AG04449 (cell line): Measurements from ENCODE around the gene TTC34.
"Not testable (repeated sequence)": the region's sequence is repeated elsewhere in the genome, so short reads cannot be mapped to it uniquely, and the experiment has no call there.

ENCODE experiments used
- CTCF ChIA-PET: fragments of 350-600 bp; formaldehyde crosslinking; extraction: SDS; loops from one replicate; lab custom pipeline; 2021; ENCODE audit warnings: antibody characterized with exemption; lab: Yijun Ruan, JAX
- POLR2A ChIA-PET: fragments of 400-600, 350-600 bp; formaldehyde crosslinking; extraction: SDS; loops from one replicate; lab custom pipeline; 2020; ENCODE audit warnings: antibody characterized with exemption, inconsistent platforms; lab: Yijun Ruan, JAX
- DNase-seq: peaks from one replicate; pipeline ENCODE4 v3.0.0-alpha.2; 2010; ENCODE audit warnings: low read depth, low spot score
- H3K4me3 ChIP-seq: 2 replicates; pipeline ENCODE4 v1.5.1; 2011; ENCODE audit warnings: low read depth, mild to moderate bottlenecking, control low read depth, low read length
- TF ChIP-seq, protein P1 (sequence below): IDR thresholded peaks from one replicate; pipeline ENCODE4 v1.5.1; 2011; ENCODE audit warnings: mild to moderate bottlenecking, moderate library complexity, low read length, control low read depth, inconsistent platforms; ENCODE audit not compliant: insufficient read depth; ENCODE audit errors: missing control alignments

TTC34 gene

DNA sequence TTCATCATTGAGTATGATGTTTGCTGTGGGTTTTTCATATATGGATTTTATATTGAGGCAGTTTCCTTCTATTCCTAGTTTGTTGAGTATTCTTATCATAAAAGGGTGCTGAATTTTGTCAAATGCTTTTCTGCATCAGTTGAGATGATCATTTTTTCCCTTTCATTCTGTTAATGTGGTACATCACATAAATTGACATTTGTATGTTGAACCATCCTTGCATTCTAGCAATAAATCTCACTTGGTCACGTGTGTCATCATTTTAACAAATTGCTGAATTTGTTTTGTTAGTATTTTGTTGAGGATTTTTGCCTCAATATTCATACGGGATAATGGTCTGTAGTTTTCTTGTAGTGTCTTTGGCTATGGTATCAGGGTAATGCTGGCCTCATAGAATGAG lies 19.9 kb downstream of the TTC34 start:
- H3K4me3 ChIP-seq, result no peak overlapping the region
- CTCF ChIA-PET, result no interaction called here
- no peak for DNase-seq
- TF ChIP-seq, protein P1, sequence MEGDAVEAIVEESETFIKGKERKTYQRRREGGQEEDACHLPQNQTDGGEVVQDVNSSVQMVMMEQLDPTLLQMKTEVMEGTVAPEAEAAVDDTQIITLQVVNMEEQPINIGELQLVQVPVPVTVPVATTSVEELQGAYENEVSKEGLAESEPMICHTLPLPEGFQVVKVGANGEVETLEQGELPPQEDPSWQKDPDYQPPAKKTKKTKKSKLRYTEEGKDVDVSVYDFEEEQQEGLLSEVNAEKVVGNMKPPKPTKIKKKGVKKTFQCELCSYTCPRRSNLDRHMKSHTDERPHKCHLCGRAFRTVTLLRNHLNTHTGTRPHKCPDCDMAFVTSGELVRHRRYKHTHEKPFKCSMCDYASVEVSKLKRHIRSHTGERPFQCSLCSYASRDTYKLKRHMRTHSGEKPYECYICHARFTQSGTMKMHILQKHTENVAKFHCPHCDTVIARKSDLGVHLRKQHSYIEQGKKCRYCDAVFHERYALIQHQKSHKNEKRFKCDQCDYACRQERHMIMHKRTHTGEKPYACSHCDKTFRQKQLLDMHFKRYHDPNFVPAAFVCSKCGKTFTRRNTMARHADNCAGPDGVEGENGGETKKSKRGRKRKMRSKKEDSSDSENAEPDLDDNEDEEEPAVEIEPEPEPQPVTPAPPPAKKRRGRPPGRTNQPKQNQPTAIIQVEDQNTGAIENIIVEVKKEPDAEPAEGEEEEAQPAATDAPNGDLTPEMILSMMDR, result no peak
- POLR2A ChIA-PET, result no interaction called here

DNA sequence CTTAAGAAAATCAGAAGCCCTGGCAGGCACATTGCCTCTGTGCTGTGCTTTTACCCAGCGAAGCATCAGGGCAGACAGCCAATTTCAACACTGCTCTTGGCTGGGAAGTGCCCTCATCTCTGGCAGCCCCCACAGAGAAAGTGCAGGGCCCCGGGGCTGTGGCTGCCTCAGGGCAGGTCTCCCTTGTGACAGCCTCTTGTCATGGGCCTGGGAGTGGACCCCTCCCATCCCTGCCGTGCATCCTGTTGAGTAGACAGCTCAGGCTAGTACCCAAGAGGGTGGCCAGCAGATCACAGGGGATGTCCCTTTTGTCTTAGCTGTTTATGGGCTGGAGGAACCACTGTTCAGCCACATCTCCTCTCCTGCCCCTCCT lies 23.3 kb downstream of the TTC34 start:
- TF ChIP-seq, protein P1, result no peak
- H3K4me3 ChIP-seq, result no peak overlapping the region
- CTCF ChIA-PET, result no interaction called here
- no peak for DNase-seq
- POLR2A ChIA-PET, result no interaction called here

DNA sequence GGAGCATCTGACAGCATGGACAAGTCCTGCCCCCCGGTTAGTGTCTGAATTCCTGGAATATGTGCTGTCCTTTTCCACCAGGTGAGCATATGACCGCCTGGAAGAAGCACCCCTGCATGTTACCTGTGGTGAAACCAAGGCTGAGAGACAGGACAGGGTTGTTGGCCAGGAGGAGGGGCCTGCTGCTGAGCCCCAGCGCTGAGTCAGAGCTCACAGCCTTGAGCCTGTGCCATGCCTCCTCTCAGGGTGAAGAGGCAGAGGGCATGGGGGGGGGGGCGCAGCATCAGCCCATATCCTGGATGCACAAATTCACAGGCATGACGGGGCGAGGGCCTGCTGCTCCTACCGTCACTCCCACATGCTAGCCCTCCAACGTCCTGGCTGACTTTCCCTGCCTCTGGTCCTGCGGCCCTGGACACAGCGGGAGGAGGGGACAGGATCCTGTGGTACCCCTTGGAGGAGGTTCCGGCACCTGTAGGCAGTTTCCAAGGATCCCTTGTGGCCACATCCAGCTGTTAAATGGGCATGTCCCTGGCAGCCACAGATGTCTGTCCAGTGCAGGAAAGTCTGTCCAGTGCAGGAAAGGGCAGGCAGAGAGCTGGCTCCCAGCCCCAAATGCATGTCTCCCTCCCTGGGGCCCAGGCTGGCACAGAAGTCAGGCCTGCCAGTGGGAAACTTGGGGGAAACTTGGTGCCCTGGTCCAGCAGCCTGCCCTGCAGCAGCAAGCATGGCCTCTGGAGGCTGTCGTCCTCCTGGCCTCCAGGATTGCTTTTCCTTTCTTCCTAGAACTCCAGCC lies 23.9 kb downstream of the TTC34 start:
- ChIA-PET CTCF (no interaction called here), POLR2A (no interaction called here)
- no peak for DNase-seq
- TF ChIP-seq, protein P1, result no peak
- no peak overlapping the region for H3K4me3 ChIP-seq

DNA sequence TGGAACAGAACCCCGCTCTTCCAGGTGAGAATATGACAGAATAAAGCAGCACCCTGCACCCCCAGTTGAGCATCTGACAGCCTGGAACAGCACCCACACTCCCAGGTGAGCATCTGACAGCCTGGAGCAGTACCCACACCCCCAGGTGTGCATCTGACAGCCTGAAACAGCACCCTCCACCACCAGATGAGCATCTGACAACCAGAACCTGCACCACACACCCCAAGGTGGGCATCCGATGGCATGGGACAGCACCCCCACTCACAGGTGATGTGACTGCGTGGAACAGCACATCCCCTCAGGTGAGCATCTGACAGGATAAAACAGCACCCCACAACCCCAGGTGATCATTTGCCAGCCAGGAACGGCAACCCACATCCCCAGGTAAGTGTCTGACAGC lies 26.2 kb downstream of the TTC34 start:
- CTCF ChIA-PET, H3K4me3 ChIP-seq, DNase-seq, POLR2A ChIA-PET: not testable (repeated sequence)

DNA sequence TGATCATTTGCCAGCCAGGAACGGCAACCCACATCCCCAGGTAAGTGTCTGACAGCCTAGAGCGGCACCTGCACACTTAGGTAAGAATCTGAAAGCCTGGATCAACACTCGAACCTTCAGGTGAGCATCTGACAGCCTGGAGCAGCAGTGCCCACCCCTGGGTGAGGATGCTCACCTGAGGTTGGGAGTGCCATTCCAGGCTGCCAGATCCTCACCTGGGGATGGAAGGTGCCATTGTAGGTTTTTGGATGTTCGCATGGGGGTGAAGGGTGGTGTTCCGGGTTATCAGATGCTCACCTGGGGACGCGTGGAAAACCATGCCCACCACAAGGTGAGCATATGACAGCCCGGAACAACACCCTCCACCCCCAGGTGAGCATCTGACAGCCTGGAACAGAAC lies 33.4 kb downstream of the TTC34 start:
- POLR2A ChIA-PET, H3K4me3 ChIP-seq, DNase-seq, CTCF ChIA-PET: not testable (repeated sequence)

DNA sequence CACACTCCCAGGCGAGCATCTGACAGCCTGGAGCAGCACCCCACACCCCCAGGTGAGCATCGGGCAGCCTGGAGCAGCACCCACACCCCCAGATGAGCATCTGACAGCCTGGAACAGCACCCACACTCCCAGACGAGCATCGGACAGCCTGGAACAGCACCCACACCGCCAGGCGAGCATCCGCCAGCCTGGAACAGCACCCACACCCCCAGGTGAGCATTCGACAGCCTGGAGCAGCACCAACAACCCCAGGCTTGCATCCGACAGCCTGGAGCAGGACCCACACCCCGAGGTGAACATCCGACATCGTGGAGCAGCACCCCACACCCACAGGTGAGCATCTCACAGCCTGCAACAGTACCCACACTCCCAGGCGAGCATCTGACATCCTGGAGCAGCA lies 42.1 kb downstream of the TTC34 start:
- POLR2A ChIA-PET, DNase-seq, CTCF ChIA-PET, H3K4me3 ChIP-seq: not testable (repeated sequence)

DNA sequence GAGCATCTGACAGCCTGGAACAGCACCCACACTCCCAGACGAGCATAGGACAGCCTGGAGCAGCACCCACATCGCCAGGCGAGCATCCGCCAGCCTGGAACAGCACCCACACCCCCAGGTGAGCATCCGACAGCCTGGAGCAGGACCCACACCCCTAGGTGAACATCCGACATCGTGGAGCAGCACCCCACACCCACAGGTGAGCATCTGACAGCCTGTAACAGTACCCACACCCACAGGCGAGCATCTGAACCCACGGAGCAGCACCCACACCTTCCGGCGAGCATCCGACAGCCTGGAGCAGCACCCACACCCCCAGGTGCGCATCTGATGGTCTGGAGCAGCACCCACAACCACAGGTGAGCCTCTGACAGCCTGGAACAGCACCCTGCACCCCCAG lies 44.0 kb downstream of the TTC34 start:
- POLR2A ChIA-PET, CTCF ChIA-PET, H3K4me3 ChIP-seq, DNase-seq: not testable (repeated sequence)

DNA sequence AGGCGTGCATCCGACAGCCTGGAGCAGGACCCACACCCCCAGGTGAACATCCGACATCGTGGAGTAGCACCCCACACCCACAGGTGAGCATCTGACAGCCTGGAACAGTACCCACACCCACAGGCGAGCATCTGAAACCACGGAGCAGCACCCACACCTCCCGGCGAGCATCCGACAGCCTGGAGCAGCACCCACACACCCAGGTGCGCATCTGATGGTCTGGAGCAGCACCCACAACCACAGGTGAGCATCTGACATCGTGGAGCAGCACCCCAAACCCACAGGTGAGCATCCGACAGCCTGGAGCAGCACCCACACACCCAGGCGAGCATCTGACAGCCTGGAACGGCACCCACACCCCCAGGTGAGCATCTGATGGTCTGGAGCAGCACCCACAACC lies 46.1 kb downstream of the TTC34 start:
- H3K4me3 ChIP-seq, CTCF ChIA-PET, DNase-seq, POLR2A ChIA-PET: not testable (repeated sequence)

DNA sequence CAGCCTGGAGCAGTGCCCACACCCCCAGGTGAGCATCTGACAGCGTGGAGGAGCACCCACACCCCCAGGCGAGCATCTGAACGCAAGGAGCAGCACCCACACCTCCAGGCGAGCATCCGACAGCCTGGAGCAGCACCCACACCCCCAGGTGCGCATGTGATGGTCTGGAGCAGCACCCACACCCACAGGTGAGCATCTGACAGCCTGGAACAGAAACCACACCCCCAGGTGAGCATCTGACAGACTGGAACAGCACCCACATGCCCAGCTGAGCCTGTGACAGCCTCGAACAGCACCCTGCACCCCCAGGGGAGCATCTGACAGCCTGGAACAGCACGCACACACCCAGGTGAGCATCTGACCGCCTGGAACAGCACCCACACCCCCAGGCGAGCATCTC lies 46.9 kb downstream of the TTC34 start:
- CTCF ChIA-PET, H3K4me3 ChIP-seq, POLR2A ChIA-PET, DNase-seq: not testable (repeated sequence)

DNA sequence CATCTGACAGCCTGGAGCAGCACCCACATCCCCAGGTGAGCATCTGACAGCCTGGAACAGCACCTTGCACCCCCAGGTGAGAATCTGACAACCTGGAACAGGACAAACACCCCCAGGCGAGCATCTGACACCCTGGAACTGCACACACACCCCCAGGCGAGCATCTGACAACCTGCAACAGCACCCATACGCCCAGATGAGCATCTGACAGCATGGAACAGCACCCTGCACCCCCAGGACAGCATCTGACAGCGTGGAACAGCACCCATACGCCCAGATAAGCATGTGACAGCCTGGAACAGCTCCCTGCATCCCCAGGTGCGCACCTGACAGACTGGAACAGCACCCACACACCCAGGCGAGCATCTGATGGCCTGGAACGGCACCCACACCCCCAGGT lies 49.0 kb downstream of the TTC34 start:
- CTCF ChIA-PET, H3K4me3 ChIP-seq, DNase-seq, POLR2A ChIA-PET: not testable (repeated sequence)

DNA sequence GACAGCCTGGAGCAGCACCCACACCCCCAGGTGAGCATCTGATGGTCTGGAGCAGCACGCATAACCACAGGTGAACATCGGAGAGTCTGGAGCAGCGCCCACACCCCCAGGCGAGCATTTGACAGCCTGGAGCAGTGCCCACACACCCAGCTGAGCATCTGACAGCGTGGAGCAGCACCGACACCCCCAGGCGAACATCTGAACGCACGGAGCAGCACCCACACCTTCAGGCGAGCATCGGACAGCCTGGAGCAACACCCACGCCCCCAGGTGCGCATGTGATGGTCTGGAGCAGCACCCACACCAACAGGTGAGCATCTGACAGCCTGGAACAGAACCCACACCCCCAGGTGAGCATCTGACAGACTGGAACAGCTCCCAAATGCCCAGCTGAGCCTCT lies 49.6 kb downstream of the TTC34 start:
- H3K4me3 ChIP-seq, DNase-seq, CTCF ChIA-PET, POLR2A ChIA-PET: not testable (repeated sequence)

DNA sequence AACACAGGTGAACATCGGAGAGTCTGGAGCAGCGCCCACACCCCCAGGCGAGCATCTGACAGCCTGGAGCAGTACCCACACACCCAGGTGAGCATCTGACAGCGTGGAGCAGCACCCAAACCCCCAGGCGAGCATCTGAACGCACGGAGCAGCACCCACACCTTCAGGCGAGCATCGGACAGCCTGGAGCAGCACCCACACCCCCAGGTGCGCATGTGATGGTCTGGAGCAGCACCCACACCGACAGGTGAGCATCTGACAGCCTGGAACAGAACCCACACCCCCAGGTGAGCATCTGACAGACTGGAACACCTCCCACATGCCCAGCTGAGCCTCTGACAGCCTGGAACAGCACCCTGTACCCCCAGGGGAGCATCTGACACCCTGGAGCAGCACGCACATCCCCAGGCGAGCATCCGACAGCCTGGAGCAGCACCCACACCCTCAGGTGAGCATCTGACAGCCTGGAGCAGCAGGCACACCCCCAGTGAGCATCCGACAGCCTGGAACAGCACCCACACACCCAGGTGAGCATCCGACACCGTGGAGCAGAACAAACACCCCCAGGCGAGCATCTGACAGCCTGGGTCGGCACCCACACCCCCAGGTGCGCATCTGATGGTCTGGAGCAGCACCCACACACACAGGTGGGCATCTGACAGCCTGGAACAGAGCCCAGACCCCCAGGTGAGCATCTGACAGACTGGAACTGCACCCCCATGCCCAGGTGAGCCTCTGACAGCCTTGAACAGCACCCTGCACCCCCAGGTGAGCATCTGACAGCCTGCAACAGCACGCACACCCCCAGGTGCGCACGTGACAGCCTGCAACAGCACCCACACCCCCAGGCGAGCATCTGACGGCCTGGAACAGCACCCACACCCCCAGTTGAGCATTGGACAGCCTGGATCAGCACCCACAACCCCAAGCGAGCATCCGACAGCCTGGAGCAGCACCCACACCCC lies 50.4 kb downstream of the TTC34 start:
- CTCF ChIA-PET, POLR2A ChIA-PET, DNase-seq, H3K4me3 ChIP-seq: not testable (repeated sequence)

DNA sequence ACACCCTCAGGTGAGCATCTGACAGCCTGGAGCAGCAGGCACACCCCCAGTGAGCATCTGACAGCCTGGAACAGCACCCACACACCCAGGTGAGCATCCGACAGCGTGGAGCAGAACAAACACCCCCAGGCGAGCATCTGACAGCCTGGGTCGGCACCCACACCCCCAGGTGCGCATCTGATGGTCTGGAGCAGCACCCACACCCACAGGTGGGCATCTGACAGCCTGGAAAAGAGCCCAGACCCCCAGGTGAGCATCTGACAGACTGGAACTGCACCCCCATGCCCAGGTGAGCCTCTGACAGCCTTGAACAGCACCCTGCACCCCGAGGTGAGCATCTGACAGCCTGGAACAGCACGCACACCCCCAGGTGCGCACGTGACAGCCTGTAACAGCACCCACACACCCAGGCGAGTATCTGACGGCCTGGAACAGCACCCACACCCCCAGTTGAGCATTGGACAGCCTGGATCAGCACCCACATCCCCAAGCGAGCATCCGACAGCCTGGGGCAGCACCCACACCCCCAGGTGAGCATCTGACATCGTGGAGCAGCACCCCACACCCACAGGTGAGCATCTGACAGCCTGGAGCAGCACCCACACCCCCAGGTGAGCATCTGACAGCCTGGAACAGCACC lies 51.3 kb downstream of the TTC34 start:
- POLR2A ChIA-PET, DNase-seq, H3K4me3 ChIP-seq, CTCF ChIA-PET: not testable (repeated sequence)
